ENCODE results near the gene NFYC.
"Not testable (repeated sequence)": the region's sequence is repeated elsewhere in the genome, so short reads cannot be mapped to it uniquely, and the experiment has no call there.

The NFYC gene

DNA sequence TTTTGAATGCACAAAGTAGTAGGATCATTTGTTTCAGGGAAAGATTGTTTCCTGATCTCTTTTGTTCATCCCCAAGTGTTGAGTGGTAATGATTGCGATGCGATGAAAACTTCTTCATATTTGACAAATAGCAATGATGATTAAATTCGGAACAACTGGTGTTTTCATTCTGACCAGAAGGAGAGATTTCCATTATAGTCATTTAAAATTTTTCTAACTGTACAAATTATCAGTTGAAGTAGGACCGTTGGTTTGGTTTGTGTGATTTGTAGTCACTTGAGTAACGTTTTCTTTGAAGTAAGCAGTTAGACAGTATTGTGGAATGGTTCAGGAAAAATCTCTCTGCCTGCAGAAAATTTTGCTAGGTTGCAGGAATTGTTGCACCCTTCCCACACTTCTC lies 5.9 kb downstream of the NFYC start:
- TF ChIP-seq, protein P1, sequence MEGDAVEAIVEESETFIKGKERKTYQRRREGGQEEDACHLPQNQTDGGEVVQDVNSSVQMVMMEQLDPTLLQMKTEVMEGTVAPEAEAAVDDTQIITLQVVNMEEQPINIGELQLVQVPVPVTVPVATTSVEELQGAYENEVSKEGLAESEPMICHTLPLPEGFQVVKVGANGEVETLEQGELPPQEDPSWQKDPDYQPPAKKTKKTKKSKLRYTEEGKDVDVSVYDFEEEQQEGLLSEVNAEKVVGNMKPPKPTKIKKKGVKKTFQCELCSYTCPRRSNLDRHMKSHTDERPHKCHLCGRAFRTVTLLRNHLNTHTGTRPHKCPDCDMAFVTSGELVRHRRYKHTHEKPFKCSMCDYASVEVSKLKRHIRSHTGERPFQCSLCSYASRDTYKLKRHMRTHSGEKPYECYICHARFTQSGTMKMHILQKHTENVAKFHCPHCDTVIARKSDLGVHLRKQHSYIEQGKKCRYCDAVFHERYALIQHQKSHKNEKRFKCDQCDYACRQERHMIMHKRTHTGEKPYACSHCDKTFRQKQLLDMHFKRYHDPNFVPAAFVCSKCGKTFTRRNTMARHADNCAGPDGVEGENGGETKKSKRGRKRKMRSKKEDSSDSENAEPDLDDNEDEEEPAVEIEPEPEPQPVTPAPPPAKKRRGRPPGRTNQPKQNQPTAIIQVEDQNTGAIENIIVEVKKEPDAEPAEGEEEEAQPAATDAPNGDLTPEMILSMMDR (IDR thresholded peaks at IDR 0.05; ENCODE audit: insufficient read depth, low read length, missing control alignments) = no peak
- CTCF ChIA-PET = no interaction called here
- POLR2A ChIA-PET = no interaction called here
- no peak overlapping the region for H3K4me3 ChIP-seq (ENCODE audit: low read depth, low read length)
- DNase-seq (ENCODE audit: low read depth, low spot score) = no peak

DNA sequence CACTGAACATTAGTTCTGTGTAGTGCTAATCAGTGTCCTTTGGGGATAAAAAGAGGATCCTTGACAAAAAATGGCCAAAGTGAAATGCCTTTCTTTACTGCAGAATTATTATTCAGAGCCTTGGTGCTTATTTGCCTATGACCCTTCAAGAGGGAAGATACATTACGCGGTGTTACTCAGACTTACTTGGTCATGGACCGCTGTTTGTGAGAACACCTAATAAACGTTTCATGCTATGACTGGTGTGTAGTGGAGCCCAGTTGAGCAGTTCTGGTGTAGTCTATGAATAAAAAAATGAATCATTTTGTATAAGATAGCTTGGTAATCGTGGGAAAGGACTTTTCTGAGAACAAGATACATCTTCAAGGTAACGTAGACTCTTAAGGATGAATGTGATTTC lies 8.3 kb downstream of the NFYC start:
- POLR2A ChIA-PET = interaction anchor here (1.5 kb wide), 1 partner anchor 8 kb away, joined by 5 read pairs; the partner anchor contains the start of gene NFYC
- H3K4me3 ChIP-seq (ENCODE audit: low read depth, low read length) = no peak overlapping the region
- no peak for DNase-seq (ENCODE audit: low read depth, low spot score)
- CTCF ChIA-PET = interaction anchor here (1.4 to 2.0 kb wide), 2 partner anchors 8 to 167 kb away, joined by 4 to 5 read pairs; partner anchors contain the start of gene NFYC
- TF ChIP-seq, protein P1 (IDR thresholded peaks at IDR 0.05; ENCODE audit: insufficient read depth, low read length, missing control alignments) = no peak

DNA sequence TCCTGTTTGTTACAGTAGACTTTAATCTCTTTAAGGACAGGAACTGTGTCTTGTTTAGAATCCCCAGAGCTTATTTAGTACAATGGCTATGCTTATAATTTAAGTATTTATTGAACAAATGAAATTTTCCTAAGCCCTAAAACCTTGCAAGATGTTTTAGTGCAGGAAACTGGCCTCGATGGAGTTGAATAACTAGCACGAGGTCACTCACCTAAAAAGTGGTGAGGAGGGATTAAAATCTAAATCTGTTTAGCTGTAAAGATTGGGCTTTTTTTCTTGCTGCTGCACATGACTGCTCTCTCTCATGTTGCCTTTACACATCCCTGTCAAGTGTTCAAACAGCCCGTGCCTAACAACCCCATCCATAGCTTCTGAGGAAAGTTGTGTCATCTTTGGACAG lies 10.2 kb downstream of the NFYC start:
- DNase-seq (ENCODE audit: low read depth, low spot score) = no peak
- ChIA-PET CTCF (interaction anchor here (0.7 to 2.0 kb wide), 3 partner anchors 14 to 169 kb away, joined by 3 to 6 read pairs (median 5); no protein-coding TSS in a partner anchor), POLR2A (interaction anchor here (1.2 kb wide), 1 partner anchor 10 kb away, joined by 4 read pairs; the partner anchor contains the start of gene NFYC)
- H3K4me3 ChIP-seq (ENCODE audit: low read depth, low read length) = no peak overlapping the region
- TF ChIP-seq, protein P1 (IDR thresholded peaks at IDR 0.05; ENCODE audit: insufficient read depth, low read length, missing control alignments) = no peak

DNA sequence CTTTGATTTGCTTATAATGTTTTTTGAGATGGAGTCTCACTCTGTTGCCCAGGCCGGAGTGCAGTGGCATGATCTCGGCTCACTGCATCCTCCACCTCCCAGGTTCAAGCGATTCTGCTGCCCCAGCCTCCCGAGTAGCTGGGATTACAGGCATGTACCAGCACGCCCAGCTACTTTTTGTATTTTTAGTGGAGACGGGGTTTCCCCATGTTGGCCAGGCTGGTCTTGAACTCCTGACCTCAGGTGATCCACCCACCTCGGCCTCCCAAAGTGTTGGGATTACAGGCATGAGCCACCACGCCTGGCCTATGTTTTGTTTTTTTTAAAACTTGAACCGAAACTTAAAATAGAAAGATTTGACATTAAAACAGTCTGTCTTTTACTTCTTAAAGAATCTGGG lies 11.3 kb downstream of the NFYC start:
- POLR2A ChIA-PET = interaction anchor here (1.6 kb wide), 1 partner anchor 11 kb away, joined by 9 read pairs; the partner anchor contains the start of gene NFYC
- DNase-seq (ENCODE audit: low read depth, low spot score); H3K4me3 ChIP-seq (ENCODE audit: low read depth, low read length): not testable (repeated sequence)
- CTCF ChIA-PET = interaction anchor here (0.8 to 1.2 kb wide), 2 partner anchors 10 to 15 kb away, joined by 4 to 6 read pairs; no protein-coding TSS in a partner anchor

DNA sequence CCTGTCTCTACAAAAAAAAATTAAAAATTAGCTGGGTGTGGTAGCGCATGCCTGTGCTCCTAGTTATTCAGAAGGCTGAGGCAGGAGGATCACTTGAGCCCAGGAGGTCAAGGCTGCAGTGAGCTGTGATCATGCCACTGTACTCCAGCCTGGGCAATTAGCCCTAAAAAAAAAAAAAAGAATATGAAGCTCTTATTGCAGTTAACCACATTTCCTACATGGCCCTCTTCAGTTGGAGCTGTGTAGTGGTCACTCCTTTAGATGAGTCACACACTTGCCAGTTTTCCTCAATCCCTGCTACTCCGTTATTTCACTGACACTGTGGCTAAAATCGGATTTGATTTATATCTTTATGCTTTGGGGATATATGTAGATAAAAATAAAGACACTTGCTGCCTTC lies 11.8 kb downstream of the NFYC start:
- TF ChIP-seq, protein P1 (IDR thresholded peaks at IDR 0.05; ENCODE audit: insufficient read depth, low read length, missing control alignments) = no peak
- no peak overlapping the region for H3K4me3 ChIP-seq (ENCODE audit: low read depth, low read length)
- DNase-seq (ENCODE audit: low read depth, low spot score) = no peak
- ChIA-PET CTCF (interaction anchor here (1.5 to 1.6 kb wide), 2 partner anchors 71 to 94 kb away, joined by 3 read pairs; no protein-coding TSS in a partner anchor), POLR2A (interaction anchor here (1.6 kb wide), 1 partner anchor 12 kb away, joined by 9 read pairs; the partner anchor contains the start of gene NFYC)

DNA sequence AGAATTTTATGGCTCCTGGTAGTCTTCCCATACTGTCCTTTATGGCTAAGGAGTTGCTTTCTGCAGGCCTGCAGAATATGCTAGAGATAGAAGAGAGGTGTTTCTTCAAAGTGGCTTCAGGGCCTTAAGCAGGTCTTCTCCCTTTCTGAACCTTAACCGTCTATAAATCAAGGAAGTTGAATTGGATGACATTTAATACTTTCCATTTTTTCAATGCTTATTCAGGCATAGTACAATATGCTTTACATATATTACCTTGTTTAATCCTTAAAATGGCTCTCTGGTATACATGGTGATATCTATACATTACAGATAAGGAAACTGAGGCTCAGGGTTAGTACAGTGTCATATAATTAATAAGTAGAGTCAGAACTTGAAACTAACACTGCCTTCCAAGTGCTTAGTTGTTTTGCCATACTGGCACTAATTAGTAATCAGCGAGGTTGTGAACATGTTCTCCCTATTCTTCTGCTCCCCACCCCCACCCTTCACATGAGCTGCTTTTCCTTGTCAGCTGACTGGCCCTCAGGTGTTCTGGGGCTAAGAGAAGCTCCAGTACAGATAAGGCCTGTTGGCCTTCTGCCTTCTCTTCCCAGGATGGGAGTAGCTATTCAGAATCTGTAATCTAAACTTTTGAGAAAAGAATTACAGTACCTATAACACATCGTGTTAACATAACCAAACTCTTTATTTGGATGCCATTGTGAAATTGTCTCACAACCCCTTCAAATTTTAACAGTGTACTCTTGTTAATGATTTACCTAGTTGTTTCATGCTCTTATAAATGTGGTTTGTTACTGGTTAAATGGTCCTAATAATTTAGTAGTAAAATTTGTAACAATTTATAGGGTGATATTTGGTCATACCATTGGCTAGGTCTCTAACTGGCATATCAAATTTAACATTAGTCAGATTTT lies 13.6 kb downstream of the NFYC start:
- ChIA-PET CTCF (interaction anchor here (0.8 to 1.6 kb wide), 3 partner anchors 69 to 248 kb away, joined by 3 read pairs; no protein-coding TSS in a partner anchor), POLR2A (interaction anchor here (0.7 kb wide), 1 partner anchor 174 kb away, joined by 3 read pairs; the partner anchor contains the start of gene ZNF684)
- TF ChIP-seq, protein P1 (IDR thresholded peaks at IDR 0.05; ENCODE audit: insufficient read depth, low read length, missing control alignments) = no peak
- H3K4me3 ChIP-seq (ENCODE audit: low read depth, low read length) = no peak overlapping the region
- DNase-seq (ENCODE audit: low read depth, low spot score) = no peak
